ACHN (cell line): ENCODE data around the gene ITIH3.

Source experiments
- DNase-seq: peaks from one replicate; pipeline ENCODE4 v3.0.0-alpha.2; 2015
- in situ Hi-C: cut with HindIII; loops from 2 replicates; pipeline ENCODE4 v1.10.0; 2017; ENCODE audit warnings: low sequenced_read_pairs, low pct_ligation_motif_present, low pct_unique_long_range_greater_than_20kb

The ITIH3 gene

DNA sequence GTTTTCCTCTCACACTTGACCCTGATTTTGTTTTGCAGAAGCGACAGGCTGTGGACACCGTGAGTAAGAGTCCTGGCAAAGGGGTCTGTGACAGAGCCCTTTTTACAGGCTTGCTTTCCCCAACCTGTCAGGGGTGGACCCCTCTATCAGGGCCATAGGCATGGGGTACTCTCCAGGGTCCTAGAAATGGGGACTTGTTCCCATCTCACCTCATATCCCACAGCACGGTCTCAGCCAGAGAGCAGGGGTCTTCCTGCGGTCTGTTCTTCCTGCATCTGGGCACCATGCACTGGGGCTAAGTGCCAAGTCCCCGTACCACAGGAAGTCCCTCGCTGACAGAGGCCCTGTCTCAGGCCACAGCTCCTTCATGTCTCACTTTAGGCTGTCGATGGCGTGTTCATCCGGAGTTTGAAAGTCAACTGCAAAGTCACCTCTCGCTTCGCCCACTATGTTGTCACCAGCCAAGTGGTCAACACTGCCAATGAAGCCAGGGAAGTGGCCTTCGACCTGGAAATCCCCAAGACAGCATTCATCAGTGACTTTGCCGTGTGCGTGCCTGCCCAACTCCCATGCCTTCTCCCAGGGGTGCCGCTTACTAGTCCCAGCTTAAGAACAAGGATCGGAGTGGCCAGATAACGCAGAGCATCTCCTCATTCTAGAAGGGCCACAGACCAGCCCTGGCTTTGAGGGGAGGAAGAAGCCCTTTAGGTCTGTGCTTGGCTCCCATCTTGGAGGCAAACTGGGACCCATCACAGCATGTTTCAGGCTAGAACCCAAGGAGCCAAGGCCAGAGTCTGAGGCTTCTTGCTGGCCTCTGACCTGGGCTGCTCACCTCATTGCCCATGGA lies 16.4 kb upstream of the ITIH3 start:
- in situ Hi-C loops = no loop called here

DNA sequence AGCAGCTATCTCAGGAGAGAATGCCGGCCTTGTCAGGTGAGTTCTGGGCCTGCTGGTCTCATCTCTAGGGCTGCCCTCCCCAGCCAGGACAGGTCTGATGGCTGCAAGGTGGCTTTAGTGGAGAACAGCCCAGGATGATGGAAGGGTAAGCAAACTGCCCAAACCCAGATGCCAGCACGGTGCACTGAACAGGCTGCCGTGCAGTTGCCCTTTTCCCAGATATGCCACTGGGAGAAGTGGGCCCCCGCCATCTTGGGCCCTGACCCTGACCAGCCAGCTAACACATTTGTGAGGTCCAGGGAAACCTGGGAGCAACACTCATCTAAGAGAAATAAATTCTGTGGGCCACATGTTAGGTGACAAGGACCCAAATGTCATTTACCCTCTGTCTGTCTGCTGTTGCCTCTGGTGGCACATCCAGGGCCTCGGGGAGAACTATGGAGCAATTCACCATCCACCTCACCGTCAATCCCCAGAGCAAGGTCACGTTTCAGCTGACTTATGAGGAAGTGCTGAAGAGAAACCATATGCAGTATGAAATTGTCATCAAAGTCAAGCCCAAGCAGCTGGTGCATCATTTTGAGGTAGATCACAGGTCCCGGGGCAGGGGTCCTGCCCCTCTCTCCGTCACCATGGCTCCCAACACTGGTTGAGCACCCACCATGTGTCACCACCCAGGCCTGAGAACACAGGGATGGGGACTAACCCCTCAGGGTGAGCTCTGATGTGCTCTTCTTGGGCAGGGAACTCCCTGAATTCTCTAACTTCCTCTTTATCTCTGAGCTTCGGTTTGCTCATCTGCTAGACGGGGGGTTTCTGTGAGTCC lies 15.4 kb upstream of the ITIH3 start:
- DNase-seq = no peak
- in situ Hi-C loops = no loop called here

More for the DNA sequence above, 16.4 kb upstream of the ITIH3 start:
- no peak for DNase-seq

DNA sequence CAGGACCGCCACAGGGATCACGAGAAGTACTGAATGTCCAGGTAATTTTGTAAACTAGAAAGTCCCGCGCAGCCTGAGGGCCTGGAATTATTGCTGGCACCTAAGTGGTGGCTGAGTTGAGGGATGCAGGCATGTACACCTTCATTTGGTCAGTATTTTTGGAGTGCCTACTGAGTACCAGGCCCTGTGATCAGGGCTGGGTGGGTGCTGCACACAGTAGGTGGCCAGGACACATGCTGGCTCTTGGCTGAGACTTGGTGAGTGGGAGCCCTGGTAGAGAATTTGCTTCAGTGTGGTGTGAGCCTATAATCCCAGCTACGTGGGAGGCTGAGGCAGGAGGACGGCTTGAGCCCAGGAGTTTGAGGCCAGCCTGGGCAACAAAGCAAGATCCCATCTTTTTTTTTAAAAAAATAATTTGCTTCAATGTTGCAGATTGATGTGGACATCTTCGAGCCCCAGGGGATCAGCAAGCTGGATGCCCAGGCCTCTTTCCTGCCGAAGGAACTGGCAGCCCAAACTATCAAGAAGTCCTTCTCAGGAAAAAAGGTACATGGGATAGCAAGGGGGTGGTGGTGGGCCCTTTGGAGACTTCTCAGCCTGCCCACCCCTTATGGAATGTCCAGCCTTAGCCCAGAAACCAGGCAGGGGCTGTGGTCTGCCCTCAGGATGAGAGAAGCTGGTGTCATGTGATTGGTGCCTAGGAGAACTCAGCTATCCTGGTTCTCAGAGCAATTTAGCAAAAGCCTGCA lies 14.6 kb upstream of the ITIH3 start:
- in situ Hi-C loops = no loop called here
- no peak for DNase-seq

DNA sequence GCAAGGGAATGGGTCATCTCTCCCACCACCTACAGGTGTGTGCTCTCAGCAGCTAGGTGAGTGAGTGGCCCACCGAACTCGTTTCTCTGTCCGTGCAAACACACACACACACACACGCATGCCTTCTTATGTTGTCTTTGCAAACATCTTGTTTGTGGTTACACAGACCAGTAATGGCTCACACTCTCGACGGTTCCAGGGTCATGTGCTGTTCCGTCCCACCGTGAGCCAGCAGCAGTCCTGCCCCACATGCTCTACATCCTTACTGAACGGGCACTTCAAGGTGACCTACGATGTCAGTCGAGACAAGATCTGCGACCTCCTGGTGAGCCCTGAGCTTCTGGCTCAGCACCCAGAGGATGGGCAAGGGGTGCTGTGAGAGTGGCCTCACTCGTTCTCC lies 12.9 kb upstream of the ITIH3 start:
- in situ Hi-C loops = no loop called here
- no peak for DNase-seq

DNA sequence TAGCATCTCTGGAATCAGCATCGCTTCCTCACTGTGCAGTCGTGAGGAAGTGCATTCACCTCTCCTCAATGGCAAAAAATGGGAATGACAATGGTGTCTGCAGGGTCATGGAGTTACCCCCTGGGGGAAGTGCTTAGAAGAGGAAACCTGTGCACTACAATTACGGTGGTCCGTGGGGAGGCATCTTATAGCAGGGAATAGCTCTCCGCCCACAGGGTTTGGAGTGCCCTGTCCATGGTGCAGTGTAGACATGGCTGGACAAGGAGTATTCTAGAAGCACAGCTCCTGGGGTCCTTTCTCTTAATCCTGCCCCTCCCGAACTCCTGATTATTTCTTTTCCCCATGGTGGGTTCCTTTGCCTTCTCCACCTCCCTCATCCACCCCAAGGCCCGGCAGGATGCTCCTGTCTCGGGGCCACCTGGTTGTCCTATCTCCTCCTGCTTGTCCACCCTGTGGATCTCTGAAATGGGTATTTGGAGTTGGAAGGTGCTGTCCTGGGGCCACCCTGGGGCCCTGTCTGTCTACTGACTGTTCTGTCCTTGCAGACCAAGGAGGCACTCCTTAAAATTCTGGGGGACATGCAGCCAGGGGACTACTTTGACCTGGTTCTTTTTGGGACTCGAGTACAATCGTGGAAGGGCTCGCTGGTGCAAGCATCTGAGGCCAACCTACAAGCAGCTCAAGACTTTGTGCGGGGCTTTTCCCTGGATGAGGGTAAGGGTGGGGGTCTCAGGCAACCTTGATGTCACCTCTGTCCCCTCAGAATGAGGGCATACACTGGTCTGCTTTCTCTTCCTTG lies 12.0 kb upstream of the ITIH3 start:
- in situ Hi-C loops = no loop called here
- DNase-seq = no peak

DNA sequence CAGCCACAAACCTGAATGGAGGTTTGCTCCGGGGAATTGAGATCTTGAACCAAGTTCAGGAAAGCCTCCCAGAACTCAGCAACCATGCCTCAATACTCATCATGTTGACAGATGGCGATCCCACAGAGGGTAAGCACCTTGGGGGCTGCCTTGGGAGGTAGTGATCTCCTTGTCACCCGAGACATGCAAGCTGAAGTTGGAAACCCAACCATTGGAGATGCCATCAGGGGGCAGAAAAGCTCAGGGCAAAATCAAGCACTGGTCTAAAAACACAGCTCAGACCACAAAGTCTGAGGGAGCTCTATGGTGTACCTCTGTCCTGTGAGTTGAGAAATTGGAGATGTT lies 11.4 kb upstream of the ITIH3 start:
- in situ Hi-C loops = no loop called here
- no peak for DNase-seq

DNA sequence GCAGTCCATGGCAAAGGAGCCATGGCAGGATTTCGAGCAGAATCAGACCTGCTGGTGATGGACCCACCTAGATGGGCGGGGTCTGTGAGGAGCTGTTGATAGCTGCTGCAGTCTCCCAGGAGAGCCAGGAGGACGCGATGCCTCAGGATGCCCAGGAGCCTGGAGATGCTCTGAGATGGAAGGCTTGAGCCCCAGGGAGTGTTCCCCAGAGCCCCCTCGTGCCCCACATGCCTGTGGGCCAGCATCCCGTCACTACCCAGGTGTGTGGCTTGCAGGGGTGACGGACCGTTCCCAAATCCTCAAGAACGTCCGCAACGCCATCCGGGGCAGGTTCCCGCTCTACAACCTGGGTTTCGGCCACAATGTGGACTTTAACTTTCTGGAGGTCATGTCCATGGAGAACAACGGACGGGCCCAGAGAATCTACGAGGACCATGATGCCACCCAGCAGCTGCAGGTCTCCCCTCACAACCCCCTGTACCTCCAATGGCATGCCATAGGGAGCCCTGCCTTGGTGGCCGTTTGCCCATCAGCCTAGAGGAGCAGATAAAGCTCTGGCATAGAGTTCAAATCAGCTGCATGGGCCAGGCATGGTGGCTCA lies 10.5 kb upstream of the ITIH3 start:
- in situ Hi-C loops = no loop called here
- DNase-seq = no peak

DNA sequence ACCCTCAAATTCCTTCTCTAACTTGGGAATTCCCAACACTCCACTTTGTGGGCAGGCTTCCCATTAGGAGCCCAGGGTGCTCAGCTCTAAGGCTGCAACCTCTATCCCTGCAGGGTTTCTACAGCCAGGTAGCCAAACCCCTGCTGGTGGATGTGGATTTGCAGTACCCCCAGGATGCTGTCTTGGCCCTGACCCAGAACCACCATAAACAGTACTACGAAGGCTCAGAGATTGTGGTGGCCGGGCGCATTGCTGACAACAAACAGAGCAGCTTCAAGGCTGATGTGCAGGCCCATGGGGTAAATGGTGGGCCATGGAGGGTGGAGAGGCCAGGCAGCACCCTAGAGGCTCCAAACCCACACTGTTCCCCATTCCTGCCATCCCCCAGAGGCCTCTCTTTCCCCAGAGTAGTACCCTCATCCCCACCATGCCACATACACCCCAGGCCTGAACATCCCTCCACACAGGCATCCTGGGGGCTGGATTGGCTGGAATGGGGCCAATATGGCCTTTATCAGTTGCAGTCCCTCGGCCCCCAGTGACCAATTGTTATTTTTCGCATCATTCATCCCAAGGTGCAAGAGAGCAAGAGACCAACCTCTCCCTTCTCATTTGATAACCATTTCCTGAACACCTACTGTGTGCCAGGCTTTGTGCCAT lies 9.5 kb upstream of the ITIH3 start:
- in situ Hi-C loops = no loop called here
- DNase-seq = no peak

DNA sequence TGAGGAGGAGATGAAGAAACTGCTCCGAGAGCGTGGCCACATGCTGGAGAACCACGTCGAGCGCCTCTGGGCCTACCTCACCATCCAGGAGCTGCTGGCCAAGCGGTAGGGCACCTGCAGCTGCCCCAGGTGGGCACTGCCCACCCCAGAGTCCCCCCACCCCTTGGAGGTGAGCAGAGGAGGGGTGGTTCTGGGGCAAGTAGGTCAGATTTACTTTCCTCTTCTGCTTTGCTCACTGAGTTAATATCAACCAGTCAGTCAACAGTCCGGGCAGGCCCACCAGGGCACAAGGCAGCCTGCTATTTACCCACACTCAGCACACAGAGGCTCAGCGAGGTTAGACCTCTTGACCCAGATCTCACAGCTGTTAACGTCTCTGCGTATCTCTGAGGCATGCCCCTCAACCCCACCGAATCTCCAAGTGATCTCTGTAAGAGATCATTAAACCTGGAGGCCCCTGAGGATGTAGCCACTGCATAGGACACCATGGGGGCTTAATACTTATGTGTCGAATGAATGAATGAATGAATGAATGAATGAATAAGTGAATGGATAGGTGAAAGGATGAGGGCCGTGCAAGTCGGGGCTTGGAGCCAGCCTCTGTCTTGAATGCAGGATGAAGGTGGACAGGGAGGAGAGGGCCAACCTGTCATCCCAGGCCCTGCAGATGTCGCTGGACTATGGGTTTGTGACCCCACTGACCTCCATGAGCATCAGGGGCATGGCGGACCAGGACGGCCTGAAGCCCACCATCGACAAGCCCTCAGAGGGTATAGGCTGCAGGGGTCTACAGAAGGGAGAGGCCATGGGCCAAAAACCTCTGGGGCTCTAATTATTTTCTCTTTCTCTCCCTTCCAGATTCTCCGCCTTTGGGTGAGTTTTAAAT lies 8.0 kb upstream of the ITIH3 start:
- no peak for DNase-seq
- in situ Hi-C loops = no loop called here

DNA sequence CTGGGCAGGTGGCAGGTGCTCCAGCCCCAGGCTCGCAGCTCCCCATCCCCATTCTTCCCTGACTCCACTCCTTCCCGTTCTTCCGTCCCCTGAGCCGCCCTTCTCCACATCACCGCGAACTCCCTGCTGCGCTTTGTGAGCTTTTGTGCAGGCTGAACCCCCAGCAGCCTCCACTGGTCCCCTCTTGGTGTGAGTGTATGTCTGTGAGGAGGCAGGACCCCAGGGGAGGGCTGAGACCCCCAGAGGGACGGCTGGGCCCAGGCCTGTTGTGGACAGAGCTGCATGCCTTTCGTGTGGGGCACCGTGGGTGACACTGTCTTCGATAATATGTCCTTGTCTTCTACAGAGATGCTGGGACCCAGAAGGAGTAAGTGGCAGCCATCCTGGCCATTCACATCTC lies 7.3 kb upstream of the ITIH3 start:
- no peak for DNase-seq
- in situ Hi-C loops = no loop called here

DNA sequence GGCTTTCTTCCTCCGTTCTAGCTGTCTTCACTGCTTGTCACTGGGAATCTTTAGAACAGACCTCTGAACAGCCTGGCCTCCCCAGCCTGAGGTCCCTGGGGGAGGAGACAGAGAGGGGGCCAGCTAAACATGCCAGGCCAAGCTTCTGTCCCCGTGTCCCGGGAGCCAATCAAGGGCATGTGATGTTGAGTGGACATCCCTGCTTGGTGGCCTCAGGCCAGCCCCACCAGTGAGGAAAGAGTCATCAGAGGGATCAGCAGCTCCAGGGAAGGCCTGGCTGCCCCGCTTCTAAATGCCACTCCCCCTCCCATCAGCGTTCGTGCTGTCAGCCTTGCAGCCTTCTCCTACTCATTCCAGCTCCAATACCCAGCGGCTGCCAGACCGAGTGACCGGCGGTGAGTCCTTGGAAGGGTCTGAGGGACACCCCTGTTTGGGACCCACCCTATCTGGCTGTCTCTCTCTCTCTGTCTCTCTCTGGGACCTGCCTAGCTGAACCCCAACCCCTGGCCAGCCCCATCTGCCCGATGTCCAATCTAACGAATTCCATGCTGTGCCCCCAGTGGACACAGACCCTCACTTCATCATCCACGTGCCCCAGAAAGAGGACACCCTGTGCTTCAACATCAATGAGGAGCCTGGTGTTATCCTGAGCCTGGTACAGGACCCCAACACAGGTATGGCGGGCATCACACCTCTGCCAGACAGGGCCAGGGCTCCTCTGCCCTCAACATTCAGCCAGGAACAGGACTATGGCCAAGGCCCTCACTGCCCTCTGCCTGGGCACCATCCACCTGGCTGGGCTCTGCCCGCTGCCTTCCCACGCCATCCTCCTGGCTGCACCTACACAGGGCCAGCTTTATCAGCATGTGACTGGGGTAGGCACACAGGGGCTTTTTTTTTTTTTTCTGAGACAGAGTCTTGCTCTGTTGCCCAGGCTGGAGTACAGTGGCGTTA lies 6.6 kb upstream of the ITIH3 start:
- in situ Hi-C loops = no loop called here
- DNase-seq = no peak

DNA sequence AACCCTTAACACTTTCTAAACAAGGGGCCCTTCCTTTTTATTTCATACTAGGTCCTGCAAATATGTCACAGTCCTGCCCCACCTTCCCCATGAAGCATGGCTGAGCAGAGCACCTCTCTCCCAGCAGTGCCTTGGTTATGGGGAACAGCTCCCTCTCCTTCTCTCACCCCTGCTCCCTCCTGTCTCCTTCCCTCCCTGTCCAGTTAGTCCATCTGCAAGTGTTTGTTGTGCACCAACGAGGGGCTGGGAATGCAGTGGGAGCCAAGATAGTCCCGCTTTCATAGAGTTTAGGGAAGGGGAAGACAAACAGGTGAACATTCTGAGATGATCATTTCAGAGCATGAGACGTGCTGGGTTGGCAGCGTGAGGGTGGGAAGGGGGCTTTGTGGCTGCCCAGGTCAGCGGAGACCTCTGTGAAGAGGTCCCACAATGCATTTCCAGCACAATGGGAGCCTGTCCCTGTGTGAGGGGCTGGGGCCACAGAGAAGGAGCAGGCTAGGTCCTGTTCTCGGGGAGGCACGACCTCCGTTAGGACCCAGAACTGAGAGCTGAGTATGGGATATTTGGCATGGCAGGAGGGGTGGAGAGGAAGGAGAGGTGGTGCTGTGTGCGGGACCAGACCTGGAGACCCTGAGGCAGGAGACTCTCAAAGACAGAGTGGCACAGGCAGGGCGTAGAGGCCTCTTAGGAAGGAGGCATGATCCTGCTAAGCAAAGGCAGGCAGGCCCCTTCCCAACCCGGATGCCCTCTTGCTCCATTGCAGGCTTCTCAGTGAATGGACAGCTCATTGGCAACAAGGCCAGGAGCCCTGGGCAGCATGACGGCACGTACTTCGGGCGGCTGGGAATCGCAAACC lies 5.5 kb upstream of the ITIH3 start:
- in situ Hi-C loops = no loop called here
- no peak for DNase-seq

DNA sequence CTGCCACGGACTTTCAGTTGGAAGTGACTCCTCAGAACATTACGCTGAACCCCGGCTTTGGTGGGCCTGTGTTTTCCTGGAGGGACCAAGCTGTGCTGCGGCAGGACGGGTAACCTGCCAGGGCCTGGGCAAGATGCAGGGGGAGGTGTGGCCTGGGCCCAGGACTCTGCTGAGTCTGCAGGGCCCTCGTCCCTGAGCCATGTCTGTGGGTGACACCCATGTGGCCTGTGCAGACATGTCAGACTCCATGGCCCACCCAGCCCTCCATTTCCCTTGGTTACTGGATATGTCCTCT lies 4.9 kb upstream of the ITIH3 start:
- in situ Hi-C loops = no loop called here
- no peak for DNase-seq

DNA sequence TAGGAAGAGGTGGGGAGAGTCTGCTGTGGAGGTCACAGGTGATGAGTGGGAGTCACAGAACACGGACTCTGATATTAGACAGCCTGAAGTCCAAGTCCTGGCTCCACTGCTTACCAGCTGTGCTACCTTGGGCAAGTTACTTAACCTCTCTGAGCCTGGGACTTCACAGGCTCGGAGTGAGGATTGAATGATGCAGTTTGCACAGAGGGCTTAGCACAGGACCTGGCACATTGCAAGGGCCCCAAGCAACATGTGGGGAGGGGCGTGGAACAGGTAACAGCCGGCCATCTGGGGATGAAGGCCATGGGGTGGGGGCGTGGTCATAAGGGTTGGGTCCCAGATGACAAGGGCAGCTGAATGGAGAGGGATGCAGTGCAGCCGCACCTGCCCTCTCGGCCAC lies 4.3 kb upstream of the ITIH3 start:
- in situ Hi-C loops = no loop called here
- no peak for DNase-seq

DNA sequence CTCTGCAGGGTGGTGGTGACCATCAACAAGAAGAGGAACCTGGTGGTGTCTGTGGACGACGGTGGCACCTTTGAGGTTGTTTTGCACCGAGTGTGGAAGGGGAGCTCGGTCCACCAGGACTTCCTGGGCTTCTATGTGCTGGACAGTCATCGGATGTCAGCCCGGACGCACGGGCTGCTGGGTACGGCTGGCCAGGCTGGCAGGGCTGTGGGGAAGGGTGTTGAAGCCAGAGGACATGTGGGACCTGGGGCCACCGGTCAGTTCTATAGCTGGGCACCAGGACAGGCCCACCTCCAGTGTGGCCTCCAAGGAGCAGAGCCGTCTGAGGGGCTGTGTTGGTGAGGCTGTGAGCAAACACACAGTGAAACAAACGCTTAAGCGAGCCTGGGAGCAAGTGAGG lies 3.9 kb upstream of the ITIH3 start:
- no peak for DNase-seq
- in situ Hi-C loops = no loop called here
